ENCODE measurements around the gene LRRC36. TPM values are rescaled to one million over a fixed set of nuclear protein-coding genes. Genes with fewer than 3 reads are reported as not detected.
"Not testable (repeated sequence)": the region's sequence is repeated elsewhere in the genome, so short reads cannot be mapped to it uniquely, and the experiment has no call there.

LRRC36 gene
- total RNA-seq, 1 donor from 2014 or later, result 0.20 TPM

GRCh38 chr16:67405336-67405735 lies 78.7 kb downstream of the LRRC36 start:
- DNase-seq, result no peak

GRCh38 chr16:67406111-67406971 lies 79.7 kb downstream of the LRRC36 start:
- peak; percentile 93 for DNase-seq

- DNase-seq, result no peak
Measured at GRCh38 chr16:67407176-67407787, 80.7 kb downstream of the LRRC36 start.

- DNase-seq, result no peak
Measured at GRCh38 chr16:67407788-67408452, 81.3 kb downstream of the LRRC36 start.

- DNase-seq, result no peak
Measured at GRCh38 chr16:67409631-67410030, 83.0 kb downstream of the LRRC36 start.

GRCh38 chr16:67411339-67411738 lies 84.7 kb downstream of the LRRC36 start:
- DNase-seq, result no peak

DNA sequence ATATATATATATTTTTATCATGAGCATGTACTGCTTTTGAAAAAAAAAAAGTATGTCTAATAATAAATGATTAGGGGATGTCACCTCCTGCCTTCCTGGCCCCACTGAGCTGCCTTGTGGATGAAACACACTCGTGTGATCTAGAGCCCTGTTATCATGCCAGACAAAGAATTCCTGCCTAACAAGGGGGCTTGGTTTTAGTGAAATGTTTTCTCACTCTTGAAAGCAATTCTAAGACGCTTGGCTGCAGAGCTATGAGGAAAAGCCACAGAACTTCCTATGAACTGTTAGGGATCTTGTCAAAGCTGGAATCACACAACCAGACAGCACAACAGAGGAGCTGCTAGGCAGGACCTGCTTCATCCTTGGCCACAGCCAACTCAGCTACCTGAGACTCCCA lies 85.7 kb downstream of the LRRC36 start:
- DNase-seq, result no peak

GRCh38 chr16:67413978-67414911 lies 87.6 kb downstream of the LRRC36 start:
- DNase-seq, result no peak

- DNase-seq, result not testable (repeated sequence)
Measured at GRCh38 chr16:67415421-67415820, 88.8 kb downstream of the LRRC36 start.

DNA sequence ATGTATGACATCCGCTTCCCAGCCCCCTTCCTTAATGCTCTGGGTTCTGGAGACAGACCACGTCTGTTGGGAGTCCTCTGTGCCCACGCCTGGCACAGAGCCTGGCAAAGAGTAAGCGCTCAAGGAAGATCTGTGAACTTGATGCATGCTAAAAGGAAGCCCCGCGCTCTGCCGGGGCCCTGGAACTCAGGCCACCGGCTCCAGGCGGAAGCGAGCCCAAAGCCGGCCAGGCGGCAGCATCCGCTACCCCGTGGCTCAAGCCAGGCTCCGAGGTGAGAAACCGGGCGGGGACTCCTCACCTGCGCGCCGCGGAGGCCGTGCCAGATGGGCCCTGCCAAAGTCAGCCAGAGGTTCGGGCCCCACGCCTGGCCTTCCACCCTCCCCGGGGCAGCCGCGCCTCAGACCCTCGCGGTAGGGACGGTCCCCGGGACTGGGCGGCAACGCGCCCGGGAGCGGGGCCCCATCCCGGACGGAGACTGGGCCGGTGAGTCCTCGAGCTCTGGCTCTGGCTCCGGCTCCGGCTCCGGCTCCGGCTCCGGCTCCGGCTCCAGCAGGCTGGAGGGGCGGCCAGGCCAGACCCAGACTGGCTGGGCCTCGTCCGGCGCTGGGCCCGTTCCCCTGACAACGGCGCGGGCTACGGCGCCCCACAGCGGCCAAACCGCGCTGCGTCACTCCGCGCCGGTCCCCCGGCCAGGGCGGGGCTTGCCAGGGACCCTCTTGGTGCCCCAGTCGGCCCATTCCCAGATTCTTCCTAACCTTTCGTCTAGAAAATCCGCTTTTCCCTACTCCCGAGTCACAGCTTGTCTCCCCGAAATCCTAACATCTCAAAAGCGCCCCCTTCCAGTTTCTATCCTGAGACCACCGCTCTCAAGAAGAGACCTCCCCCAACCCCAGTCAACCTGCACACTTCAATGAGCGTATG lies 89.5 kb downstream of the LRRC36 start, which contains the start of gene ZDHHC1:
ZDHHC1 (minus strand) TSS at position 606 of the 922 bp plus-strand sequence. CDS start 8,702 bp downstream, outside the sequence.
- DNase-seq, result peak; percentile 58

- no peak for DNase-seq
Measured at GRCh38 chr16:67417333-67418061, 90.9 kb downstream of the LRRC36 start.

- no peak for DNase-seq
Measured at GRCh38 chr16:67419502-67419901, 92.9 kb downstream of the LRRC36 start.

DNA sequence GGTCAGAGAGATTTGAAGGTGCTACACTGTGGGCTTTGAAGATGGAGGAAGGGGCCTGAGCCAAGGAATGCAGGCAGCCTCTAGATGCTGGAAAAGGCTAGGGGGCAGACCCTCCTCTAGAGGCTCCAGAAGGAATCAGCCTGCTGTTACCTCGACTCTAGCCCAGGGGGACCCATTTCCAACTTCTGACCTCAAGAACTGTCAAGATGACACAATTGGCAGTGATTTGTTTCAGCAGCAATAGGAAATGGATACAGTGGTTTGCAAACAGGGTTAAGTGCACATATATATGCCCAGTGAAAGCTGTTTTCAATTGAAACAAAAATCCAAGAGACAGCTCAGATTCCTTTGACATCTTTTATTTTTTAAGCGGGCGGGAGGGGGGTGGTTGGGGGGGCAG lies 93.3 kb downstream of the LRRC36 start:
- DNase-seq, result no peak

GRCh38 chr16:67421030-67421429 lies 94.4 kb downstream of the LRRC36 start:
- DNase-seq, result no peak

GRCh38 chr16:67423015-67423414 lies 96.4 kb downstream of the LRRC36 start:
- no peak for DNase-seq

DNA sequence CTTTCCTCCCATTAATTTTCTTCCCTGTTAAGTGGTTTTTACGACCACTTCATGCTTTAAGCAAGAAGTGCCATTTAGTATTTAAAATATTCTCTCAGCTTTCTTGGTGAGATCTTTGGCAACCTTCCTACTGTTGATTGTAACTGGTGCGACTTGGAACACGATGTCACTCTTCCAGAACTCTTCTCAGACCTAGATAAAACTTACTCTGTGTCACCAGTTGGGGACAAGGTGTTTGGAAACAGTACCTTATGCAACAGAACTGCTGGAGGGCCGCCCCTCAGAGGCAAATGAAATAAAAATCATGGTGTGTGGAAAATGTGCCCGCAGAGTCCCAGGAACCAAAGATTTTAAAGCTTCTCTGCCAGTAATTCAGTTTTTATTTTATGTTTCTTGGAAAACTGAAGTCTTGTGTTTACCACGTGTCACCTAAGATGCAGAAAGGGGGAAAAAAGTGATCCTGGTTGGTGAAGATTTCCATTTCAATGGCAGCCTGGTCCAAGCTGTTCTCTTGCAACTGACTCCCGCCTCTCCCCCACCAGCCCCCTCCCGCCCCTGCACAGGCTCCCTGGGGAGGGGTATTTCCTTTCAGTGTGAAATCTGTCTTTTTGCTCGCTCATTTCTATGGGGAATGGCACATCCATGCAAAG lies 97.1 kb downstream of the LRRC36 start:
- no peak for DNase-seq

DNA sequence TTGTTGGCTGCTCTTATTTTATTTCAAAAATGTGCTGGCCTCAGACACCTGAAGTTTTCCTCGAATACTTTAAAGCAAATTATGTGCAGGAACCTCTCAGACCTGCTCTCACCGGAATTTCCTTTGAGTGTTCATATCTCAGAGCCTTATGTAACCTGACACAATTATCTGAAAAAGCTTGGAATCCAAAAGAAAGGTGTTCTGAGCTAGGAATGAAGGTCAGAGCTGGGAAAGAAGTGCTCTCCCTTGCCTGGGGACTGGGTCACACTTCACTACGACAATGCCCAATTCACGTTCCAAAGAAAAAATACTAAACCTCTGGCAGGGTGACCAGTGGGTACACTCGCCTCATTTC lies 97.6 kb downstream of the LRRC36 start:
- DNase-seq, result no peak

- peak; percentile 73 for DNase-seq
Measured at GRCh38 chr16:67425061-67425460, 98.4 kb downstream of the LRRC36 start.

DNA sequence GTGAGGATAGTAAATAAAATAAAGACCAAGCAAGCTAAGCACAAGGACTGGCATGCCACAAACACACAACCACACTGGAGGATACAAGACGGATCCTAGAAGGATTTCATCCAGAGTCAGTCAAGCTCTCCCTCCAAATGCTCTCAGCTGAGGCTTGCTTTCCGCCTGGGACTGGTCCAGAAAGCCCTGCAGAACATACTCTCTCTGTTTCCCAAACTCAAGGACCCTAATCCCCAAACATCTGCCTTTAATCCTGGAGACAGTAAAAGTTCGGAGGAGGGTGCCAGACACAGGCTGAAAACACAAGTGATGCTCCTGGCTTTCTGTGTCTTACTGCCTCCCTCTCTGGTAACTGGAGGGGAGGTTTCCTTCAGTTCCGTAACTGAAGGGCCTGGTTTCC lies 99.0 kb downstream of the LRRC36 start:
- DNase-seq, result peak; percentile 89

GRCh38 chr16:67426022-67426421 lies 99.4 kb downstream of the LRRC36 start:
- DNase-seq, result no peak
